ENCODE results near the gene GPR15.

- TF ChIP-seq CTCF (conservative IDR thresholded peaks at IDR 0.05 in 1 of 2, IDR thresholded peaks at IDR 0.05 in 1 of 2; ENCODE audit: low read depth in 1 of 2, low read length in 2 of 2): no peak
- no peak for TF ChIP-seq EZH2 (IDR thresholded peaks at IDR 0.05; ENCODE audit: low read length, missing control alignments)
Measured at GRCh38 chr3:98513091-98513511, 18.7 kb upstream of the GPR15 start.

All from fibroblast of lung (primary cell).